Measurements from ENCODE around the gene PCDHGA8.

DNA sequence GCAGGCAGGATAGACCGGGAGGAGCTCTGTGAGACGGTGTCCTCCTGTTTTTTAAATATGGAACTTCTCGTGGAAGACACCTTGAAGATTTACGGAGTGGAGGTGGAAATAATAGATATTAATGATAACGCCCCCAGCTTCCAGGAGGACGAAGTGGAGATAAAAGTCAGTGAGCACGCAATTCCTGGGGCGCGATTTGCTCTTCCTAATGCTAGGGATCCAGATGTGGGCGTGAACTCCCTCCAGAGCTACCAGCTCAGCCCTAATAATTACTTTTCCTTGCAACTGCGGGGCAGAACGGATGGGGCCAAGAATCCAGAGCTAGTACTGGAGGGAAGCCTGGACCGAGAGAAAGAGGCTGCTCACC lies 29.0 kb downstream of the PCDHGA8 start:
- TF ChIP-seq POLR2AphosphoS5 (IDR thresholded peaks at IDR 0.05; ENCODE audit: low read depth, low read length) = no peak
- TF ChIP-seq POLR2A (IDR thresholded peaks at IDR 0.05; ENCODE audit: low read depth, low read length) = no peak
- no peak for TF ChIP-seq SPI1 (IDR thresholded peaks at IDR 0.05; ENCODE audit: low read depth, low read length)
- no peak for TF ChIP-seq TAF1 (IDR thresholded peaks at IDR 0.05; ENCODE audit: low read depth, low read length)
